WTC11 (cell line): ENCODE results near the gene SPATA9. TPM values are rescaled to one million over a fixed set of nuclear protein-coding genes. Genes with fewer than 3 reads are reported as not detected.
A peak's percentile ranks its signal among the peaks of the same experiment; 100 is the strongest.

Experiments
- ATAC-seq: fragments of 200-7000 bp; cut with Tn5 transposase; 2 replicates; pipeline ENCODE4 v1.10.0; 2021; ENCODE audit warnings: mild to moderate bottlenecking, moderate library complexity
- CTCF ChIA-PET: fragments of 300-600 bp; sonication (Branson Sonifier 250); formaldehyde crosslinking; loops from one replicate; lab custom pipeline; 2021; ENCODE audit warnings: antibody characterized with exemption; lab: Charles Lee
- POLR2A ChIA-PET: fragments of 350-600 bp; sonication (Branson Sonifier 250); formaldehyde crosslinking; loops from one replicate; lab custom pipeline; 2021; ENCODE audit warnings: antibody characterized with exemption; lab: Charles Lee
- DNase-seq: peaks from one replicate; pipeline ENCODE4 v3.0.0; 2021; ENCODE audit warnings: low spot score
- H3K27ac Mint-ChIP-seq: 2 replicates; pipeline ENCODE4 v1.8.0; 2021; ENCODE audit warnings: mixed read lengths
- H3K27me3 Mint-ChIP-seq: 2 replicates; pipeline ENCODE4 v1.8.0; 2021; ENCODE audit warnings: low read depth, mild to moderate bottlenecking, moderate library complexity, mixed read lengths
- H3K36me3 Mint-ChIP-seq: 2 replicates; pipeline ENCODE4 v1.8.0; 2021; ENCODE audit warnings: mixed read lengths
- H3K4me1 Mint-ChIP-seq: 2 replicates; pipeline ENCODE4 v1.8.0; 2022; ENCODE audit warnings: mixed read lengths
- H3K4me3 Mint-ChIP-seq: 2 replicates; pipeline ENCODE4 v1.8.0; 2021; ENCODE audit warnings: mild to moderate bottlenecking, moderate library complexity, mixed read lengths
- H3K9me3 Mint-ChIP-seq: 2 replicates; pipeline ENCODE4 v1.8.0; 2021; ENCODE audit warnings: mixed read lengths
- ELF4 ChIP-seq: sonication (generic); formaldehyde crosslinking; IDR thresholded peaks from 2 replicates; pipeline ENCODE4 v1.8.1; 2022; ENCODE audit warnings: low read depth, mild to moderate bottlenecking, moderate library complexity, missing genetic modification reagents
- ERG ChIP-seq: fragments of 250-450 bp; sonication (Bioruptor Pico); IDR thresholded peaks from 2 replicates; pipeline ENCODE4 v1.8.0; 2021; ENCODE audit warnings: mild to moderate bottlenecking
- ESRRA ChIP-seq: sonication (generic); formaldehyde crosslinking; IDR thresholded peaks from 2 replicates; pipeline ENCODE4 v1.8.1; 2022; ENCODE audit warnings: mild to moderate bottlenecking, missing genetic modification reagents, borderline replicate concordance
- ETV6 ChIP-seq: sonication (generic); formaldehyde crosslinking; IDR thresholded peaks from 2 replicates; pipeline ENCODE4 v1.8.1; 2022; ENCODE audit warnings: mild to moderate bottlenecking, missing genetic modification reagents
- FOXK1 ChIP-seq: sonication (generic); formaldehyde crosslinking; IDR thresholded peaks from 2 replicates; pipeline ENCODE4 v1.8.0; 2022; ENCODE audit warnings: mild to moderate bottlenecking, moderate library complexity, missing genetic modification reagents
- KAT7 ChIP-seq: sonication (generic); formaldehyde crosslinking; IDR thresholded peaks from 2 replicates; pipeline ENCODE4 v1.8.1; 2023; ENCODE audit warnings: missing genetic modification reagents, mild to moderate bottlenecking, borderline replicate concordance
- MAX ChIP-seq: sonication (generic); formaldehyde crosslinking; IDR thresholded peaks from 2 replicates; pipeline ENCODE4 v1.8.0; 2022; ENCODE audit warnings: mild to moderate bottlenecking, missing genetic modification reagents
- SP1 ChIP-seq: sonication (generic); formaldehyde crosslinking; conservative IDR thresholded peaks from 2 replicates; pipeline ENCODE4 v1.8.1; 2022; ENCODE audit warnings: missing genetic modification reagents
- USF2 ChIP-seq: sonication (generic); formaldehyde crosslinking; IDR thresholded peaks from 2 replicates; pipeline ENCODE4 v1.8.1; 2023; ENCODE audit warnings: mild to moderate bottlenecking, missing genetic modification reagents, moderate library complexity
- ZNF138 ChIP-seq: sonication (generic); formaldehyde crosslinking; conservative IDR thresholded peaks from 2 replicates; pipeline ENCODE4 v1.8.1; 2022; ENCODE audit warnings: mild to moderate bottlenecking, moderate library complexity, missing genetic modification reagents
- ZNF232 ChIP-seq: sonication (generic); formaldehyde crosslinking; IDR thresholded peaks from 2 replicates; pipeline ENCODE4 v1.8.0; 2022; ENCODE audit warnings: mild to moderate bottlenecking, missing genetic modification reagents
- ZNF423 ChIP-seq: fragments of 250-450 bp; sonication (Bioruptor Pico); IDR thresholded peaks from 2 replicates; pipeline ENCODE4 v2.1.2; 2022; ENCODE audit warnings: mild to moderate bottlenecking, moderate library complexity
- total RNA-seq: library from RNA; stranded (reverse); gene quantifications from 3 replicates; pipeline ENCODE4 v1.2.3, GENCODE V29; 2021
- TF ChIP-seq, protein P1 (sequence below): sonication (generic); formaldehyde crosslinking; IDR thresholded peaks from 2 replicates; pipeline ENCODE4 v1.8.0; 2022; ENCODE audit warnings: mild to moderate bottlenecking, missing genetic modification reagents
- TF ChIP-seq, protein P2 (sequence below): sonication (generic); formaldehyde crosslinking; IDR thresholded peaks from 2 replicates; pipeline ENCODE4 v1.8.1; 2022; ENCODE audit warnings: mild to moderate bottlenecking, moderate library complexity, missing genetic modification reagents
- TF ChIP-seq, protein P3 (sequence below): sonication (generic); formaldehyde crosslinking; IDR thresholded peaks from 2 replicates; pipeline ENCODE4 v1.8.1; 2023; ENCODE audit warnings: mild to moderate bottlenecking, moderate library complexity, missing genetic modification reagents

The SPATA9 gene
- total RNA-seq, 1 experiment from 2014 or later, result not detected

DNA sequence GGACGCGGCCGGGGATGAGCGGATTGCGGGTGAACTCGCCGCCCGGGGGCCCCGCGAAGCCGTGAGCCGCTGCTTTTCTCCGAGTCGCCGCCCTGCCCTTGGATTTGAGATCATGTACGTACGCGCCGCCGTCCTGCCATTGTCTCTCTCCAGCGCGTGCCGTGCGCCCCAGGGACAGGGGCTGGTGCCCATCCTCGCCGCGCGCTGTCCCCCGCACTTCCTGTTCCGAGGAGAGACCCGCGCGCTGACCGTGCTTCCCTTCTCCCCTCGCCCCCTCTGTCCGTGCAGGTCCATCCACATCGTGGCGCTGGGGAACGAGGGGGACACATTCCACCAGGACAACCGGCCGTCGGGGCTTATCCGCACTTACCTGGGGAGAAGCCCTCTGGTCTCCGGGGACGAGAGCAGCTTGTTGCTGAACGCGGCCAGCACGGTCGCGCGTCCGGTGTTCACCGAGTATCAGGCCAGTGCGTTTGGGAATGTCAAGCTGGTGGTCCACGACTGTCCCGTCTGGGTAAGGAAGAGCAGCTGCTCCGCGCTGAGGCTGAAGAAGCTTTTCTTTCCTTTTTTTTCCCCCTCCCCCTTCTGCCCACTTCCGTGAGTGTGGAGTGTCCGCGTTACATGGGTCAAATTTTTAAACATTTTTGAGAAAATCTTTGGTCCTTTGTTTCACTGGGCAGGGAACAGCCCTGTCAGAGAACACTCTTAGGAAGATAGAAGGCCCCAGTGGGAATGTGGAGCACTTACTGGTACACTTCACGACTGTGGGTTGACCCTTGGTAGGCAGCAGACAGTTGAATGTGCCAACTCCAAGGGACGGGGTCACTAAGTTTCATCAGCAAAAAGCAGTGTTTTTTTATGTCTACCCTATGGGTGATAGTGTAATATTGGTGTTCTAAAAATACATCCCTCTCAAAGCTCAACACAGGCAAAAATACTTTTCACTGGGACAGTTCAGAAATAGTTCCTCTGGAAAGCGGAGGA, 49.1 kb upstream of the SPATA9 start (continued):
- TF ChIP-seq, protein P1, sequence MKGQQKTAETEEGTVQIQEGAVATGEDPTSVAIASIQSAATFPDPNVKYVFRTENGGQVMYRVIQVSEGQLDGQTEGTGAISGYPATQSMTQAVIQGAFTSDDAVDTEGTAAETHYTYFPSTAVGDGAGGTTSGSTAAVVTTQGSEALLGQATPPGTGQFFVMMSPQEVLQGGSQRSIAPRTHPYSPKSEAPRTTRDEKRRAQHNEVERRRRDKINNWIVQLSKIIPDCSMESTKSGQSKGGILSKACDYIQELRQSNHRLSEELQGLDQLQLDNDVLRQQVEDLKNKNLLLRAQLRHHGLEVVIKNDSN, result peak; percentile 30; the same call in 1 of the 2 replicates
- TF ChIP-seq KAT7 (CRISPR knock-in tag) (peak; percentile 79; the same call in 1 of the 2 replicates), MAX (CRISPR knock-in tag) (peak; percentile 45)

GRCh38 chr5:95730730-95731570, 48.2 kb upstream of the SPATA9 start, which contains the start of gene RHOBTB3:
RHOBTB3 (plus strand) TSS chr5:95731336; CDS start chr5:95731683, 347 bp downstream.
- ChIA-PET CTCF (interaction anchor here (0.9 to 2.2 kb wide), 6 partner anchors 20 to 446 kb away, joined by 3 to 10 read pairs (median 5); partner anchors contain the start of gene MCTP1), POLR2A (interaction anchor here (0.6 to 2.5 kb wide), 6 partner anchors 20 to 701 kb away, joined by 3 to 19 read pairs (median 5); partner anchors contain the start of genes GLRX and RFESD)
- H3K27ac Mint-ChIP-seq, result peak within 1 kb of the TSS; percentile 59; the same call in 1 of the 2 replicates
- H3K27me3 Mint-ChIP-seq, result peaks cover 66% of the 10 kb centered on the region
- H3K9me3 Mint-ChIP-seq, result no peaks in the 10 kb centered on the region
- peaks cover 48% of the 10 kb centered on the region for H3K4me1 Mint-ChIP-seq
- ATAC-seq, result peak; percentile 85
- TF ChIP-seq ETV6, result no peak
- no peak for TF ChIP-seq ELF4 (CRISPR knock-in tag)
- TF ChIP-seq, protein P2, sequence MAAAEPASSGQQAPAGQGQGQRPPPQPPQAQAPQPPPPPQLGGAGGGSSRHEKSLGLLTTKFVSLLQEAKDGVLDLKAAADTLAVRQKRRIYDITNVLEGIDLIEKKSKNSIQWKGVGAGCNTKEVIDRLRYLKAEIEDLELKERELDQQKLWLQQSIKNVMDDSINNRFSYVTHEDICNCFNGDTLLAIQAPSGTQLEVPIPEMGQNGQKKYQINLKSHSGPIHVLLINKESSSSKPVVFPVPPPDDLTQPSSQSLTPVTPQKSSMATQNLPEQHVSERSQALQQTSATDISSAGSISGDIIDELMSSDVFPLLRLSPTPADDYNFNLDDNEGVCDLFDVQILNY, result 0 out of 2 replicates have a peak, but pooled peaks have one; percentile 2
- 0 out of 2 replicates have a peak, but pooled peaks have one; percentile 57 for TF ChIP-seq ESRRA (CRISPR knock-in tag)
- peak; percentile 28; the same call in 1 of the 2 replicates for TF ChIP-seq FOXK1 (CRISPR knock-in tag)
- TF ChIP-seq, protein P1, result peak; percentile 54; the same call in 1 of the 2 replicates
- peak; percentile 7; the same call in 1 of the 2 replicates for TF ChIP-seq USF2 (CRISPR knock-in tag)
- 0 out of 2 replicates have a peak, but pooled peaks have one; percentile 27 for TF ChIP-seq ZNF232 (CRISPR knock-in tag)
- TF ChIP-seq ZNF138 (CRISPR knock-in tag), result no peak
- peak; percentile 95 for TF ChIP-seq ZNF423 (CRISPR knock-in tag)
- 0 out of 2 replicates have a peak, but pooled peaks have one; percentile 4 for TF ChIP-seq SP1 (CRISPR knock-in tag)
- TF ChIP-seq ERG (CRISPR knock-in tag), result no peak
- TF ChIP-seq, protein P3, sequence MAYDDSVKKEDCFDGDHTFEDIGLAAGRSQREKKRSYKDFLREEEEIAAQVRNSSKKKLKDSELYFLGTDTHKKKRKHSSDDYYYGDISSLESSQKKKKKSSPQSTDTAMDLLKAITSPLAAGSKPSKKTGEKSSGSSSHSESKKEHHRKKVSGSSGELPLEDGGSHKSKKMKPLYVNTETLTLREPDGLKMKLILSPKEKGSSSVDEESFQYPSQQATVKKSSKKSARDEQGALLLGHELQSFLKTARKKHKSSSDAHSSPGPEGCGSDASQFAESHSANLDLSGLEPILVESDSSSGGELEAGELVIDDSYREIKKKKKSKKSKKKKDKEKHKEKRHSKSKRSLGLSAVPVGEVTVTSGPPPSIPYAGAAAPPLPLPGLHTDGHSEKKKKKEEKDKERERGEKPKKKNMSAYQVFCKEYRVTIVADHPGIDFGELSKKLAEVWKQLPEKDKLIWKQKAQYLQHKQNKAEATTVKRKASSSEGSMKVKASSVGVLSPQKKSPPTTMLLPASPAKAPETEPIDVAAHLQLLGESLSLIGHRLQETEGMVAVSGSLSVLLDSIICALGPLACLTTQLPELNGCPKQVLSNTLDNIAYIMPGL (CRISPR knock-in tag), result peak; percentile 6; the same call in 1 of the 2 replicates
- DNase-seq, result peak; percentile 89
- peak within 1 kb of the TSS; percentile 87 for H3K4me3 Mint-ChIP-seq
- no peaks in the 10 kb centered on the region for H3K36me3 Mint-ChIP-seq
